H1 (cell line): ENCODE results near the gene OSBPL5. TPM values are rescaled to one million over a fixed set of nuclear protein-coding genes. Genes with fewer than 3 reads are reported as not detected.

Experiments used
- BCL11A ChIP-seq, 2 experiments: IDR thresholded peaks; one replicate each; pipeline ENCODE4 v1.6.1; 2011; ENCODE audit warnings: low read depth in 2 of 2, low read length in 2 of 2, mild to moderate bottlenecking in 2 of 2
- E2F6 ChIP-seq: IDR thresholded peaks from 2 replicates; pipeline ENCODE4 v1.6.1; 2012; ENCODE audit warnings: inconsistent platforms
- EP300 ChIP-seq, 2 experiments: IDR thresholded peaks; 1 replicate in 1 of 2; 2 replicates in 1 of 2; pipeline ENCODE4 v1.6.1; 2011 to 2012; ENCODE audit warnings: low read depth in 2 of 2, low read length in 2 of 2, mild to moderate bottlenecking in 2 of 2, borderline replicate concordance in 1 of 2, inconsistent platforms in 1 of 2, moderate library complexity in 1 of 2
- TBP ChIP-seq: IDR thresholded peaks from 2 replicates; pipeline ENCODE4 v1.6.1; 2011; ENCODE audit warnings: low read depth, low read length, improper control_type of control experiment
- YY1 ChIP-seq: IDR thresholded peaks from 2 replicates; pipeline ENCODE4 v1.6.1; 2011; ENCODE audit warnings: low read depth, mild to moderate bottlenecking, low read length
- polyA plus RNA-seq, 7 experiments: library from polyadenylated mRNA; depleted of rRNA in 3 of 7; stranded (reverse) in 5 of 7; unstranded in 2 of 7; fragments of >200 nt in 5 of 7; fragments of 200-250 nt in 2 of 7; gene quantifications; 1 replicate in 5 of 7; 2 replicates in 1 of 7; 4 replicates in 1 of 7; pipeline versions ENCODE4 v1.2.1 to v1.2.3, GENCODE V29; 2011 to 2013; ENCODE audit warnings: missing spikeins in 2 of 7, mixed read lengths in 2 of 7
- total RNA-seq: library from RNA; stranded (reverse); fragmentation: NEBNext Ultra II Directional; extraction: Animal tissue kit (Norgen Biotek cat#: 25700); gene quantifications from 2 replicates; pipeline ENCODE4 v1.2.1, GENCODE V29; 2021
- TF ChIP-seq, protein P1 (sequence below): fragments of 300-600 bp; sonication (generic); IDR thresholded peaks from 2 replicates; pipeline ENCODE4 v1.7.1; 2012; ENCODE audit warnings: low read length, moderate library complexity, mild to moderate bottlenecking, inconsistent platforms; ENCODE audit not compliant: insufficient replicate concordance

Gene OSBPL5
- total and polyA plus RNA-seq, 2 of the 8 experiments (the other 6 are each of a cell fraction or from before 2014, with no cell fraction given) = 3.4 to 9.9 TPM

DNA sequence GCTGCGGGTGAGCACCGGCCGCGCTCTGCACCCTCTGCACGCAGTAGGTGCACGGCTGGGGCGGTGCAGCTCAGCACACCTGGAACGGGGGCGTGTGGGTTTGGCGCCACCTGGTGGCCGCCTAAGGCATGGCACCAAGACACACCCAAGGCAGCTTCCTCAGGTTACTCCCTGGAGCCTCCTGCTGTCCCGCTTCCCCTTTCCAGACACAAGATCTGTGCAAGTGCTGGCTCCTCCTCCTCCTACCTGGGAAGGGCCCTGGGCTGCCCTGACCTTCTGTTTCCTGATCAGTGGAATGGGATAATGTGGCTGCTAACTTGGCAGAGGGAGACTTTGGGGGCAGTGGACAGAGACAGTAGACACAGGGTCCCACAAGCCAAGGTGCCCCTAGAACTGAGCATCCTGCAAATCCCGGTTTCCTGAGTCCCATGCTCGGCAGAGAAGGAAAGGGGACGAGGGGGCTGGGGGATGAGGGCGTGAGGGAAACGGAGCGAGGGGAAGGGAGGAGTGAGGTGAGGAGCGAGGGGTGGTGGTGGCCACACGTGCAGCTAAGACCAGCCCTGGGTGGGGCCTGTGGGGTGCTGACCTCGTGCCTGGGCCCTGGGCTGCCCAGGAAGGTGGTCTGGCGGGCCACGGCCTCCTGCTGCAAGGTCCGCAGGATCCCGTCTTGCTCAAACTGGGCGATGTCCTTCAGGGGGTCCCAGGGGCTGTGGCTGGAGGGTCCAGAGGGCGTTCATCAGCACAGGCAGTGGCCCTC is 73.1 kb downstream of the OSBPL5 start (continued):
- TF ChIP-seq, protein P1, sequence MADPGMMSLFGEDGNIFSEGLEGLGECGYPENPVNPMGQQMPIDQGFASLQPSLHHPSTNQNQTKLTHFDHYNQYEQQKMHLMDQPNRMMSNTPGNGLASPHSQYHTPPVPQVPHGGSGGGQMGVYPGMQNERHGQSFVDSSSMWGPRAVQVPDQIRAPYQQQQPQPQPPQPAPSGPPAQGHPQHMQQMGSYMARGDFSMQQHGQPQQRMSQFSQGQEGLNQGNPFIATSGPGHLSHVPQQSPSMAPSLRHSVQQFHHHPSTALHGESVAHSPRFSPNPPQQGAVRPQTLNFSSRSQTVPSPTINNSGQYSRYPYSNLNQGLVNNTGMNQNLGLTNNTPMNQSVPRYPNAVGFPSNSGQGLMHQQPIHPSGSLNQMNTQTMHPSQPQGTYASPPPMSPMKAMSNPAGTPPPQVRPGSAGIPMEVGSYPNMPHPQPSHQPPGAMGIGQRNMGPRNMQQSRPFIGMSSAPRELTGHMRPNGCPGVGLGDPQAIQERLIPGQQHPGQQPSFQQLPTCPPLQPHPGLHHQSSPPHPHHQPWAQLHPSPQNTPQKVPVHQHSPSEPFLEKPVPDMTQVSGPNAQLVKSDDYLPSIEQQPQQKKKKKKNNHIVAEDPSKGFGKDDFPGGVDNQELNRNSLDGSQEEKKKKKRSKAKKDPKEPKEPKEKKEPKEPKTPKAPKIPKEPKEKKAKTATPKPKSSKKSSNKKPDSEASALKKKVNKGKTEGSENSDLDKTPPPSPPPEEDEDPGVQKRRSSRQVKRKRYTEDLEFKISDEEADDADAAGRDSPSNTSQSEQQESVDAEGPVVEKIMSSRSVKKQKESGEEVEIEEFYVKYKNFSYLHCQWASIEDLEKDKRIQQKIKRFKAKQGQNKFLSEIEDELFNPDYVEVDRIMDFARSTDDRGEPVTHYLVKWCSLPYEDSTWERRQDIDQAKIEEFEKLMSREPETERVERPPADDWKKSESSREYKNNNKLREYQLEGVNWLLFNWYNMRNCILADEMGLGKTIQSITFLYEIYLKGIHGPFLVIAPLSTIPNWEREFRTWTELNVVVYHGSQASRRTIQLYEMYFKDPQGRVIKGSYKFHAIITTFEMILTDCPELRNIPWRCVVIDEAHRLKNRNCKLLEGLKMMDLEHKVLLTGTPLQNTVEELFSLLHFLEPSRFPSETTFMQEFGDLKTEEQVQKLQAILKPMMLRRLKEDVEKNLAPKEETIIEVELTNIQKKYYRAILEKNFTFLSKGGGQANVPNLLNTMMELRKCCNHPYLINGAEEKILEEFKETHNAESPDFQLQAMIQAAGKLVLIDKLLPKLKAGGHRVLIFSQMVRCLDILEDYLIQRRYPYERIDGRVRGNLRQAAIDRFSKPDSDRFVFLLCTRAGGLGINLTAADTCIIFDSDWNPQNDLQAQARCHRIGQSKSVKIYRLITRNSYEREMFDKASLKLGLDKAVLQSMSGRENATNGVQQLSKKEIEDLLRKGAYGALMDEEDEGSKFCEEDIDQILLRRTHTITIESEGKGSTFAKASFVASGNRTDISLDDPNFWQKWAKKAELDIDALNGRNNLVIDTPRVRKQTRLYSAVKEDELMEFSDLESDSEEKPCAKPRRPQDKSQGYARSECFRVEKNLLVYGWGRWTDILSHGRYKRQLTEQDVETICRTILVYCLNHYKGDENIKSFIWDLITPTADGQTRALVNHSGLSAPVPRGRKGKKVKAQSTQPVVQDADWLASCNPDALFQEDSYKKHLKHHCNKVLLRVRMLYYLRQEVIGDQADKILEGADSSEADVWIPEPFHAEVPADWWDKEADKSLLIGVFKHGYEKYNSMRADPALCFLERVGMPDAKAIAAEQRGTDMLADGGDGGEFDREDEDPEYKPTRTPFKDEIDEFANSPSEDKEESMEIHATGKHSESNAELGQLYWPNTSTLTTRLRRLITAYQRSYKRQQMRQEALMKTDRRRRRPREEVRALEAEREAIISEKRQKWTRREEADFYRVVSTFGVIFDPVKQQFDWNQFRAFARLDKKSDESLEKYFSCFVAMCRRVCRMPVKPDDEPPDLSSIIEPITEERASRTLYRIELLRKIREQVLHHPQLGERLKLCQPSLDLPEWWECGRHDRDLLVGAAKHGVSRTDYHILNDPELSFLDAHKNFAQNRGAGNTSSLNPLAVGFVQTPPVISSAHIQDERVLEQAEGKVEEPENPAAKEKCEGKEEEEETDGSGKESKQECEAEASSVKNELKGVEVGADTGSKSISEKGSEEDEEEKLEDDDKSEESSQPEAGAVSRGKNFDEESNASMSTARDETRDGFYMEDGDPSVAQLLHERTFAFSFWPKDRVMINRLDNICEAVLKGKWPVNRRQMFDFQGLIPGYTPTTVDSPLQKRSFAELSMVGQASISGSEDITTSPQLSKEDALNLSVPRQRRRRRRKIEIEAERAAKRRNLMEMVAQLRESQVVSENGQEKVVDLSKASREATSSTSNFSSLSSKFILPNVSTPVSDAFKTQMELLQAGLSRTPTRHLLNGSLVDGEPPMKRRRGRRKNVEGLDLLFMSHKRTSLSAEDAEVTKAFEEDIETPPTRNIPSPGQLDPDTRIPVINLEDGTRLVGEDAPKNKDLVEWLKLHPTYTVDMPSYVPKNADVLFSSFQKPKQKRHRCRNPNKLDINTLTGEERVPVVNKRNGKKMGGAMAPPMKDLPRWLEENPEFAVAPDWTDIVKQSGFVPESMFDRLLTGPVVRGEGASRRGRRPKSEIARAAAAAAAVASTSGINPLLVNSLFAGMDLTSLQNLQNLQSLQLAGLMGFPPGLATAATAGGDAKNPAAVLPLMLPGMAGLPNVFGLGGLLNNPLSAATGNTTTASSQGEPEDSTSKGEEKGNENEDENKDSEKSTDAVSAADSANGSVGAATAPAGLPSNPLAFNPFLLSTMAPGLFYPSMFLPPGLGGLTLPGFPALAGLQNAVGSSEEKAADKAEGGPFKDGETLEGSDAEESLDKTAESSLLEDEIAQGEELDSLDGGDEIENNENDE = no peak
- TF ChIP-seq E2F6 = no peak
- peak; percentile 70; the same call in 1 of the 2 replicates for TF ChIP-seq YY1
- peak in 1 of 2 experiments; percentile 74; a peak in 1 of 3 replicates for TF ChIP-seq EP300 (IDR thresholded peaks at IDR 0.05; ENCODE audit: borderline replicate concordance in 1 of 2, low read depth in 2 of 2, low read length in 2 of 2)
- no peak for TF ChIP-seq BCL11A (IDR thresholded peaks at IDR 0.05; ENCODE audit: low read depth in 2 of 2, low read length in 2 of 2)
- 0 out of 2 replicates have a peak, but pooled peaks have one; percentile 27 for TF ChIP-seq TBP
